Mesendoderm (in vitro differentiated cells): ENCODE data around the gene MVB12B.

ENCODE experiments used
- DNase-seq: peaks from one replicate; pipeline ENCODE4 v3.0.0; 2013
- H2AK5ac ChIP-seq: 2 replicates; pipeline ENCODE4 v1.6.1; 2013; ENCODE audit warnings: low read length, inconsistent platforms
- H2BK120ac ChIP-seq: 2 replicates; pipeline ENCODE4 v1.6.1; 2013; ENCODE audit warnings: low read depth, mild to moderate bottlenecking, low read length, moderate library complexity, mixed read lengths
- H2BK15ac ChIP-seq: replicated peaks from 2 replicates; pipeline ENCODE4 v1.6.1; 2013; ENCODE audit warnings: low read depth, mild to moderate bottlenecking, moderate library complexity
- H2BK5ac ChIP-seq: 2 replicates; pipeline ENCODE4 v1.6.1; 2013; ENCODE audit warnings: low read length, inconsistent platforms
- H3K18ac ChIP-seq: 2 replicates; pipeline ENCODE4 v1.6.1; 2013; ENCODE audit warnings: mild to moderate bottlenecking, low read length, mixed read lengths
- H3K23ac ChIP-seq: one replicate; pipeline ENCODE4 v1.6.1; 2013; ENCODE audit warnings: low read length
- H3K27ac ChIP-seq: 2 replicates; pipeline ENCODE4 v1.5.1; 2013; ENCODE audit warnings: low read depth, mild to moderate bottlenecking, inconsistent platforms, low read length, moderate library complexity
- H3K27me3 ChIP-seq: 2 replicates; pipeline ENCODE4 v1.6.1; 2013; ENCODE audit warnings: low read length, control low read depth, mild to moderate bottlenecking, inconsistent platforms; ENCODE audit not compliant: insufficient read depth, poor library complexity
- H3K36me3 ChIP-seq: 2 replicates; pipeline ENCODE4 v1.6.1; 2013; ENCODE audit warnings: low read length, inconsistent platforms; ENCODE audit not compliant: control insufficient read depth, insufficient read depth
- H3K4ac ChIP-seq: one replicate; pipeline ENCODE4 v1.6.1; 2013; ENCODE audit warnings: low read depth, mild to moderate bottlenecking, low read length, moderate library complexity
- H3K4me1 ChIP-seq: 2 replicates; pipeline ENCODE4 v1.6.1; 2013; ENCODE audit warnings: low read depth, low read length, inconsistent platforms; ENCODE audit not compliant: control insufficient read depth
- H3K4me2 ChIP-seq: 2 replicates; pipeline ENCODE4 v1.6.1; 2013; ENCODE audit warnings: low read length
- H3K4me3 ChIP-seq: 2 replicates; pipeline ENCODE4 v1.5.1; 2013; ENCODE audit warnings: mild to moderate bottlenecking, low read length
- H3K56ac ChIP-seq: one replicate; pipeline ENCODE4 v1.6.1; 2013; ENCODE audit warnings: low read length
- H3K79me1 ChIP-seq: 2 replicates; pipeline ENCODE4 v1.6.1; 2013; ENCODE audit warnings: low read length, inconsistent platforms
- H3K79me2 ChIP-seq: 2 replicates; pipeline ENCODE4 v1.6.1; 2013; ENCODE audit warnings: mild to moderate bottlenecking, low read length; ENCODE audit not compliant: control insufficient read depth, insufficient read depth
- H3K9ac ChIP-seq: 2 replicates; pipeline ENCODE4 v1.6.1; 2013; ENCODE audit warnings: low read length, inconsistent platforms
- H4K5ac ChIP-seq: one replicate; pipeline ENCODE4 v1.6.1; 2013; ENCODE audit warnings: low read length
- H4K8ac ChIP-seq: one replicate; pipeline ENCODE4 v1.6.1; 2013; ENCODE audit warnings: low read depth, mild to moderate bottlenecking, control low read depth, low read length, moderate library complexity
- WGBS: extraction: QIAGEN DNeasy Blood & Tissue Kit; methylation state at CpG from one replicate; pipeline ENCODE4 v1.1.7; 2013; ENCODE audit warnings: low lambda C conversion rate, missing lambda C conversion rate; ENCODE audit not compliant: insufficient coverage; ENCODE audit errors: extremely low coverage; 5-methylcytosine and 5-hydroxymethylcytosine counted together

Gene MVB12B

GRCh38 chr9:126347911-126348760 is 21.5 kb downstream of the MVB12B start:
- no peak overlapping the region for H3K9ac ChIP-seq
- H3K4me3 ChIP-seq: no peak overlapping the region
- no peak overlapping the region for H3K56ac ChIP-seq
- no peaks in the 10 kb centered on the region for H3K27me3 ChIP-seq
- H3K36me3 ChIP-seq: no peaks in the 10 kb centered on the region
- H2AK5ac ChIP-seq: no peak overlapping the region
- H3K27ac ChIP-seq: no peak overlapping the region
- H3K79me2 ChIP-seq: no peaks in the 10 kb centered on the region
- H4K5ac ChIP-seq: no peak overlapping the region
- H3K23ac ChIP-seq: no peak overlapping the region
- H2BK120ac ChIP-seq: no peak overlapping the region
- DNase-seq: peak; percentile 56
- H3K4me1 ChIP-seq: no peaks in the 10 kb centered on the region
- no peak overlapping the region for H2BK15ac ChIP-seq
- H3K4ac ChIP-seq: no peak overlapping the region
- H3K18ac ChIP-seq: no peak overlapping the region
- WGBS: no CpG with 5 or more reads among the region's 14 CpGs
- H3K79me1 ChIP-seq: no peaks in the 10 kb centered on the region
- no peak overlapping the region for H4K8ac ChIP-seq
- H2BK5ac ChIP-seq: no peak overlapping the region
- H3K4me2 ChIP-seq: no peak overlapping the region

- Histone ChIP-seq H3K9ac (no peak overlapping the region), H2BK120ac (no peak overlapping the region), H2AK5ac (no peak overlapping the region), H4K8ac (no peak overlapping the region), H3K4ac (no peak overlapping the region), H3K79me1 (no peaks in the 10 kb centered on the region), H2BK5ac (no peak overlapping the region), H2BK15ac (no peak overlapping the region), H3K18ac (no peak overlapping the region), H3K4me2 (no peak overlapping the region), H3K27me3 (no peaks in the 10 kb centered on the region), H3K23ac (no peak overlapping the region), H3K27ac (no peak overlapping the region), H3K4me3 (no peak overlapping the region), H4K5ac (no peak overlapping the region), H3K4me1 (no peaks in the 10 kb centered on the region), H3K56ac (no peak overlapping the region), H3K36me3 (no peaks in the 10 kb centered on the region), H3K79me2 (no peaks in the 10 kb centered on the region)
- DNase-seq: no peak
- no CpG with 5 or more reads among the region's 7 CpGs for WGBS
Measured at GRCh38 chr9:126348911-126349550, 22.4 kb downstream of the MVB12B start.

GRCh38 chr9:126354887-126355770 is 28.5 kb downstream of the MVB12B start:
- Histone ChIP-seq H3K4ac (no peak overlapping the region), H3K27me3 (no peaks in the 10 kb centered on the region), H4K8ac (no peak overlapping the region), H2AK5ac (no peak overlapping the region), H3K4me1 (no peaks in the 10 kb centered on the region), H3K4me3 (no peak overlapping the region), H3K56ac (no peak overlapping the region), H3K36me3 (no peaks in the 10 kb centered on the region), H3K4me2 (no peak overlapping the region), H3K79me2 (no peaks in the 10 kb centered on the region), H2BK5ac (no peak overlapping the region), H2BK120ac (no peak overlapping the region), H3K23ac (no peak overlapping the region), H2BK15ac (no peak overlapping the region), H3K79me1 (no peaks in the 10 kb centered on the region), H3K18ac (no peak overlapping the region), H3K9ac (no peak overlapping the region), H4K5ac (no peak overlapping the region), H3K27ac (no peak overlapping the region)
- WGBS: no CpG with 5 or more reads among the region's 12 CpGs
- DNase-seq: no peak

DNA sequence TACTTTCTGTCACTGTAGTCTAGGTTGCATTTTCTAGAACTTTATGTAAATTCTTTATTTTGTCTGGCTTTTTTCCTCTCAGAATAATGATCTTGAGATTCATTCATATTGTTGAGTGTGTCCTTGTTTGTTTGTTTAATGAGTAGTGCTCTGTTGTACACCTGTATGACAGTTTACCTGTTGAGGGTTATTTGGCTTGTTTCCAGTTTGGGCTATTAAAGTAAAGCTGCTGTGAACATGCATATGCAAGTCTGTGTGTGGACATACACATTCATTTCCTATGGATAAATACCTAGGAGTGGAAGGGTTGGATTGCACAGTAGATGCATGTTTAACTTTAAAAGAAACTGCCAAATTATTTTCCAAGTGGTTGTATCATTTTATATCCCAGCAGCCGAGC is 30.4 kb downstream of the MVB12B start:
- H3K56ac ChIP-seq: no peak overlapping the region
- no peak overlapping the region for H3K18ac ChIP-seq
- no peaks in the 10 kb centered on the region for H3K4me1 ChIP-seq
- no peak overlapping the region for H3K27ac ChIP-seq
- H3K79me2 ChIP-seq: no peaks in the 10 kb centered on the region
- H3K27me3 ChIP-seq: no peaks in the 10 kb centered on the region
- no peak overlapping the region for H4K5ac ChIP-seq
- H3K4me3 ChIP-seq: no peak overlapping the region
- no peak overlapping the region for H2AK5ac ChIP-seq
- H2BK15ac ChIP-seq: no peak overlapping the region
- H3K36me3 ChIP-seq: no peaks in the 10 kb centered on the region
- H2BK5ac ChIP-seq: no peak overlapping the region
- no CpG with 5 or more reads among the region's 1 CpG for WGBS
- H3K79me1 ChIP-seq: no peaks in the 10 kb centered on the region
- no peak overlapping the region for H3K9ac ChIP-seq
- no peak for DNase-seq
- H2BK120ac ChIP-seq: no peak overlapping the region
- no peak overlapping the region for H4K8ac ChIP-seq
- H3K4ac ChIP-seq: no peak overlapping the region
- no peak overlapping the region for H3K4me2 ChIP-seq
- no peak overlapping the region for H3K23ac ChIP-seq

DNA sequence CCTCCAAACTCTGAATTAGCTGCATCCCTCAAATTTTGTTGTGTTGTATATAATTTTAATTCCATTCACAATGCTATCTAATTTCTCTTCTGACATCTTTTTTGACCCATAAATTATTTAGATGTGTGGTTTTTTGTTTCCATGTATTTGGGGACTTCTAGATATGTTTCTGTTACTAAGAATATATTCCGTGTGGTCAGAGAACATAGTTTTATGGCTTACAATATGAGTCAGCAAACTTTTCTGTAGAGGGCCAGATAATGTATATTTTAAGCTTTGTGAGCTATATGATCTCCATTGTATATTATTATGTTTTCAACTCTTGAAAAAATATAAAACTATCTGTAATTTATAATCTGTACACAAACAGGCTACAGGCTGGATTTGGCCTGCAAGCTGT is 33.4 kb downstream of the MVB12B start:
- H3K56ac ChIP-seq: no peak overlapping the region
- no peak overlapping the region for H3K27ac ChIP-seq
- H3K79me1 ChIP-seq: no peaks in the 10 kb centered on the region
- no peaks in the 10 kb centered on the region for H3K36me3 ChIP-seq
- H3K4ac ChIP-seq: no peak overlapping the region
- no peak overlapping the region for H3K4me3 ChIP-seq
- no peak overlapping the region for H3K18ac ChIP-seq
- H3K9ac ChIP-seq: no peak overlapping the region
- DNase-seq: no peak
- no peak overlapping the region for H2BK5ac ChIP-seq
- H3K79me2 ChIP-seq: no peaks in the 10 kb centered on the region
- no peak overlapping the region for H2AK5ac ChIP-seq
- no peak overlapping the region for H3K4me2 ChIP-seq
- no CpG with 5 or more reads among the region's 1 CpG for WGBS
- H2BK15ac ChIP-seq: no peak overlapping the region
- no peaks in the 10 kb centered on the region for H3K4me1 ChIP-seq
- H2BK120ac ChIP-seq: no peak overlapping the region
- H4K5ac ChIP-seq: no peak overlapping the region
- H3K23ac ChIP-seq: no peak overlapping the region
- H4K8ac ChIP-seq: no peak overlapping the region
- H3K27me3 ChIP-seq: no peaks in the 10 kb centered on the region
